Suprapubic skin (tissue), 4 donors: ENCODE results near the gene MCF2L2. TPM values are rescaled to one million over a fixed set of nuclear protein-coding genes. Genes with fewer than 3 reads are reported as not detected.

ENCODE experiments used
- DNase-seq, 2 donors: peaks; one replicate each; pipeline ENCODE4 v3.0.0-alpha.2; 2019; ENCODE audit warnings: low spot score in 2 of 2
- H3K27ac ChIP-seq: fragments of 200-600 bp; sonication (generic); one replicate; pipeline ENCODE4 v1.5.1; 2019
- H3K27me3 ChIP-seq: fragments of 200-600 bp; sonication (generic); one replicate; pipeline ENCODE4 v1.5.1; 2019
- H3K36me3 ChIP-seq: fragments of 200-600 bp; sonication (generic); one replicate; pipeline ENCODE4 v1.5.1; 2019
- H3K4me1 ChIP-seq: fragments of 200-600 bp; sonication (generic); one replicate; pipeline ENCODE4 v1.5.1; 2019
- H3K4me3 ChIP-seq: fragments of 200-600 bp; sonication (generic); one replicate; pipeline ENCODE4 v1.5.1; 2019; ENCODE audit warnings: mild to moderate bottlenecking
- H3K9me3 ChIP-seq: fragments of 200-600 bp; sonication (generic); one replicate; pipeline ENCODE4 v1.5.1; 2019
- EP300 ChIP-seq: sonication (generic); formaldehyde crosslinking; IDR thresholded peaks from one replicate; pipeline ENCODE4 v1.6.1; 2017; ENCODE audit warnings: antibody characterized with exemption
- POLR2A ChIP-seq, 2 donors: fragments of 450-650 bp; IDR thresholded peaks; one replicate each; pipeline ENCODE4 v1.6.1; 2017; ENCODE audit warnings: antibody characterized with exemption in 2 of 2, mild to moderate bottlenecking in 2 of 2, moderate library complexity in 2 of 2
- POLR2AphosphoS5 ChIP-seq, 3 donors: sonication (generic); formaldehyde crosslinking; IDR thresholded peaks; one replicate each; pipeline ENCODE4 v1.6.1; 2017; ENCODE audit warnings: antibody characterized with exemption in 3 of 3
- WGBS: methylation state at CpG from one replicate; pipeline ENCODE4 v1.1.5; 2018; 5-methylcytosine and 5-hydroxymethylcytosine counted together
- total RNA-seq, 4 donors: library from RNA; depleted of rRNA; stranded (reverse); fragments of >200 nt; gene quantifications; one replicate each; pipeline ENCODE4 v1.1.0, GENCODE V29; 2016
- TF ChIP-seq, protein P1 (sequence below), 2 donors: fragments of 200-600 bp in 1 of 2; fragments of 450-650 bp in 1 of 2; sonication (generic) in 1 of 2; IDR thresholded peaks; one replicate each; pipeline ENCODE4 v1.5.1; 2016 to 2019; ENCODE audit warnings: antibody characterized with exemption in 2 of 2, mild to moderate bottlenecking in 1 of 2, moderate library complexity in 1 of 2

MCF2L2 gene
- total RNA-seq, 4 donors from 2014 or later, result 0.36 to 2.2 (median 0.64) TPM

DNA sequence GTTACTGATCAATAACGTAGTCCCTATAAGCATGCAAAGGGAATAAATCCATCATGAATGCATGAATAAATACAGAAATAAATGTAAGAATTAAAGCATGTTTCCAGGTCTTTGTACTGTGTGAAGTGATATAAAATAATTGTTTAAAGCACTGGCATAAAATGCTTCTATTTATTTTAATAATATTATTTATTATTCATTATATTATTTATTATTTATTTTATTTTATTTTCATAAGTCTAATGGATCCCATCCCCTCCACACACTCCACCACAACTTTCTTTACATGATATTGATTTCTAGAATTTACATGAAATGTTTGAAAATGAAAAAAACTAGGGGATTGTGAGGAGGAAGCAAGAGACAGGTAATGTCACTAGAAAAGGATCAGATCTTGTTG lies 73.5 kb downstream of the MCF2L2 start:
- no peaks in the 10 kb centered on the region for H3K4me1 ChIP-seq
- DNase-seq, result no peak
- H3K27me3 ChIP-seq, result no peaks in the 10 kb centered on the region
- no peak overlapping the region for H3K4me3 ChIP-seq
- H3K27ac ChIP-seq, result no peak overlapping the region
- no peaks in the 10 kb centered on the region for H3K9me3 ChIP-seq
- no peaks in the 10 kb centered on the region for H3K36me3 ChIP-seq
- TF ChIP-seq, protein P1, sequence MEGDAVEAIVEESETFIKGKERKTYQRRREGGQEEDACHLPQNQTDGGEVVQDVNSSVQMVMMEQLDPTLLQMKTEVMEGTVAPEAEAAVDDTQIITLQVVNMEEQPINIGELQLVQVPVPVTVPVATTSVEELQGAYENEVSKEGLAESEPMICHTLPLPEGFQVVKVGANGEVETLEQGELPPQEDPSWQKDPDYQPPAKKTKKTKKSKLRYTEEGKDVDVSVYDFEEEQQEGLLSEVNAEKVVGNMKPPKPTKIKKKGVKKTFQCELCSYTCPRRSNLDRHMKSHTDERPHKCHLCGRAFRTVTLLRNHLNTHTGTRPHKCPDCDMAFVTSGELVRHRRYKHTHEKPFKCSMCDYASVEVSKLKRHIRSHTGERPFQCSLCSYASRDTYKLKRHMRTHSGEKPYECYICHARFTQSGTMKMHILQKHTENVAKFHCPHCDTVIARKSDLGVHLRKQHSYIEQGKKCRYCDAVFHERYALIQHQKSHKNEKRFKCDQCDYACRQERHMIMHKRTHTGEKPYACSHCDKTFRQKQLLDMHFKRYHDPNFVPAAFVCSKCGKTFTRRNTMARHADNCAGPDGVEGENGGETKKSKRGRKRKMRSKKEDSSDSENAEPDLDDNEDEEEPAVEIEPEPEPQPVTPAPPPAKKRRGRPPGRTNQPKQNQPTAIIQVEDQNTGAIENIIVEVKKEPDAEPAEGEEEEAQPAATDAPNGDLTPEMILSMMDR (IDR thresholded peaks at IDR 0.05), result no peak
- TF ChIP-seq POLR2A (IDR thresholded peaks at IDR 0.05) (no peak), EP300 (no peak)
- 94% methylated on average over 1 of the region's 1 CpG for WGBS

DNA sequence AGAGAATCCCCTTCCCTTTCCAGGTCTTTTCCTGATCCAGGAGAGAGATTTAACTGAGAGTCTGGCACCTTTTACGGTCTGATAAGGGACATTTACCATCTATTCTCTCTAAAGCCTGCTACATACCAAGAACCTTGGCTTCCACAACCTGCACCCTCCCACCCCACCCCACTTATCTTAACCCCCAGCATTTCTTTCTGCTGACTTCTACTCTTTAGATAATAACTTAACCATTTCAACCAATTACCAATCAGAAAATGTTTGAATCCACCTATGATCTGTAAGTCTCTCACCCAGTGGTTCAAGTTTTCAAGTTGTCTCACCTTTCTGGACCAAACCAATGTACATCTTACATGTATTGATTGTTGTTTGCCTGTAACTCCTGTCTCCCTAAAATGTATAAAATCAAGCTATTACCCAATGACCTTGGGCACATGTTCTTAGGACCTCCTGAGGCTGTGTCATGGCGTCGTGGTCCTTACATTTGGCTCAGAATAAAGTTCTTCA lies 74.0 kb downstream of the MCF2L2 start:
- no peaks in the 10 kb centered on the region for H3K36me3 ChIP-seq
- WGBS, result 85% methylated on average over 3 of the region's 3 CpGs
- H3K9me3 ChIP-seq, result no peaks in the 10 kb centered on the region
- TF ChIP-seq, protein P1 (IDR thresholded peaks at IDR 0.05), result no peak
- TF ChIP-seq EP300, result no peak
- no peak for TF ChIP-seq POLR2A (IDR thresholded peaks at IDR 0.05)
- TF ChIP-seq POLR2AphosphoS5 (IDR thresholded peaks at IDR 0.05), result no peak
- H3K4me3 ChIP-seq, result no peak overlapping the region
- no peak overlapping the region for H3K27ac ChIP-seq
- DNase-seq, result no peak
- H3K27me3 ChIP-seq, result no peaks in the 10 kb centered on the region
- no peaks in the 10 kb centered on the region for H3K4me1 ChIP-seq

DNA sequence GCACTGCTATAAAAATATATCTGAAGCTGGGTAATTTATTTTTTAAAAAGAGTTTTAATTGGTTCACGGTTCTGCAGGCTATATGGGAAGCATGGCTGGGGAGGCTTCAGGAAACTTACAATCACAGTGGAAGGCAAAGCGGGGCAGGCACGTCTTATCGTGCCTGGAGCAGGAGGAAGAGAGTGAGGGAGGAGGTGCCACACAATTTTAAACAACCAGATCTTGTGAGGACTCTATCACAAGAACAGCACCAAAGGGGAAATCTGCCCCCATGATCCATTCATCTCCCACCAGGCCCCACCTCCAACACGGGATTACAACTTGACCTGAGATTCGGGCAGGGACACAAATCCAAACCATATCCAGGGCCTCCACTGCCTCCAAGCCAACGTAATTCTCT lies 75.0 kb downstream of the MCF2L2 start:
- Histone ChIP-seq H3K27me3 (no peaks in the 10 kb centered on the region), H3K4me1 (no peaks in the 10 kb centered on the region), H3K36me3 (no peaks in the 10 kb centered on the region), H3K9me3 (no peaks in the 10 kb centered on the region), H3K4me3 (no peak overlapping the region), H3K27ac (no peak overlapping the region)
- DNase-seq, result no peak
- 85% methylated on average over 7 of the region's 7 CpGs for whole genome bisulfite sequencing
- TF ChIP-seq, protein P1 (IDR thresholded peaks at IDR 0.05), result no peak
- TF ChIP-seq EP300 (no peak), POLR2AphosphoS5 (IDR thresholded peaks at IDR 0.05) (no peak), POLR2A (IDR thresholded peaks at IDR 0.05) (no peak)

DNA sequence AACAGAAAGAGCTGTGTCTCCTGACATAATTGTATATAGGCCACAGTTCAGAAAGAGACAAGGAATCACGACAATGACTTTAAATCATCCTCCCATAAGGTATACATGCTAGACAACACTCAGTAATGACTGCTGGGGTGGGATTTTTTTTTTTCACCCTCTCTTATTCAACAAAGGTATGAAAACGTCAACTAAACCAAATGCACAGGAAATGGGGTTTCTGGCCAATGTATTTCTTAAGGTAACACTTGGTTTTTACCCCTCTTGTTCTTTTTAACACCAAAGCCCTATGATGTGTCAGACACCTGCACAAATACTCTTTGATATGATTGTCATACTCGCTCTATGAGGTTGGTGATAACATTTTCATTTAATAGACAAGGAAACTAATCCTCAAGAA lies 78.3 kb downstream of the MCF2L2 start:
- TF ChIP-seq POLR2AphosphoS5 (IDR thresholded peaks at IDR 0.05) (no peak), POLR2A (IDR thresholded peaks at IDR 0.05) (no peak), EP300 (no peak)
- TF ChIP-seq, protein P1 (IDR thresholded peaks at IDR 0.05), result no peak
- Histone ChIP-seq H3K4me3 (no peak overlapping the region), H3K27ac (no peak overlapping the region), H3K27me3 (no peaks in the 10 kb centered on the region), H3K36me3 (no peaks in the 10 kb centered on the region), H3K4me1 (no peaks in the 10 kb centered on the region), H3K9me3 (peaks cover 3% of the 10 kb centered on the region)
- no peak for DNase-seq
- WGBS, result 69% methylated on average over 3 of the region's 3 CpGs

DNA sequence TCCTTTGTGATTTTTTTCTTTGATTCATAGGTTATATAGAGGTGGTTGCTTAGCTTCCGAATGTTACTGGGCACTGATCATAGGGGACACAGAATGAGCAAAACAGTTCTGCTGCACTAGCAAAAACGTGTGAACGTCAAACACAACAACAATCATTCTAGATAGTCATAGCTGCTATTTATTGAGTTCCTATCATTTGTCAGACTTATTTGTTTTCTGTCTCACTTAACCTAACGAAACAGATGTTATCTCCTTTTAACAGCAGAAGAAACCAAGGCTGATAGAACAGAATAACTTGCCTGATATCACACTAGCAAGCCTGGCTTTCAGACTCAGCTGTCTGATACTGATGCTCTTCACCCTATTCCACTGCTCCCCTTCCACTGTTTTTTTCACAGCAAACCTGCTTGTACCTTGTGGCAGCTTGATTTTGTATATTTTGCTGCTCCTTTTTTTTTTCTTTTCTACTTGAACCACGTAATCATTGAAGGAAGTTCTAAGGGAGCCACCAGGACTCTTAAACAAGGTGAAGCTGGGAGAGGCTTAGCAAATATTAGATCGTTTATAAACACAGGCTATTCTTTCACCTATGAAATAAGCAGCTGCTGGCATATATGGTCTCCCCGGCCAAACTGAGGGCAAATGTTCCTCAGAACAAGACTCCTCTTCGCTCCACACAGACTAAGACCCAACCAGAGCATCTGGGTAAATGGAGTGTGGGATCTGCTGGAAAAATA lies 78.8 kb downstream of the MCF2L2 start:
- TF ChIP-seq POLR2A (IDR thresholded peaks at IDR 0.05), result no peak
- no peak for TF ChIP-seq EP300
- TF ChIP-seq, protein P1 (IDR thresholded peaks at IDR 0.05), result no peak
- no peak for TF ChIP-seq POLR2AphosphoS5 (IDR thresholded peaks at IDR 0.05)
- no peak overlapping the region for H3K4me3 ChIP-seq
- no peaks in the 10 kb centered on the region for H3K36me3 ChIP-seq
- H3K9me3 ChIP-seq, result peaks cover 3% of the 10 kb centered on the region
- no peaks in the 10 kb centered on the region for H3K4me1 ChIP-seq
- 80% methylated on average over 8 of the region's 8 CpGs for WGBS
- no peak overlapping the region for H3K27ac ChIP-seq
- DNase-seq, result no peak
- no peaks in the 10 kb centered on the region for H3K27me3 ChIP-seq
